Trophoblast cell (in vitro differentiated cells and primary cell): Measurements from ENCODE around the gene DHTKD1.

Source experiments
- DNase-seq, 2 donors: peaks; one replicate each; pipeline ENCODE4 v3.0.0-alpha.2; 2016
- H2AFZ ChIP-seq: 2 replicates; pipeline ENCODE4 v1.6.1; 2013; ENCODE audit warnings: low read length, moderate library complexity, mild to moderate bottlenecking; ENCODE audit not compliant: insufficient read depth, poor library complexity
- H2AK5ac ChIP-seq: 2 replicates; pipeline ENCODE4 v1.6.1; 2013; ENCODE audit warnings: mild to moderate bottlenecking, low read length
- H2BK120ac ChIP-seq: 2 replicates; pipeline ENCODE4 v1.6.1; 2013; ENCODE audit warnings: low read length, mild to moderate bottlenecking, moderate library complexity; ENCODE audit not compliant: insufficient read depth, poor library complexity
- H2BK12ac ChIP-seq: 2 replicates; pipeline ENCODE4 v1.6.1; 2013; ENCODE audit warnings: mild to moderate bottlenecking, low read length, moderate library complexity
- H2BK5ac ChIP-seq: 2 replicates; pipeline ENCODE4 v1.6.1; 2013; ENCODE audit warnings: low read length, low read depth, moderate library complexity, mild to moderate bottlenecking; ENCODE audit not compliant: poor library complexity
- H3K14ac ChIP-seq: 2 replicates; pipeline ENCODE4 v1.6.1; 2013; ENCODE audit warnings: mild to moderate bottlenecking, low read length
- H3K18ac ChIP-seq: 2 replicates; pipeline ENCODE4 v1.6.1; 2013; ENCODE audit warnings: mild to moderate bottlenecking, low read length
- H3K23ac ChIP-seq: 2 replicates; pipeline ENCODE4 v1.6.1; 2013; ENCODE audit warnings: low read length
- H3K27ac ChIP-seq: 2 replicates; pipeline ENCODE4 v1.5.1; 2013; ENCODE audit warnings: low read depth, mild to moderate bottlenecking, inconsistent platforms, low read length, moderate library complexity
- H3K27me3 ChIP-seq: 2 replicates; pipeline ENCODE4 v1.6.1; 2013; ENCODE audit warnings: inconsistent platforms, mild to moderate bottlenecking, low read length, moderate library complexity; ENCODE audit not compliant: insufficient read depth
- H3K36me3 ChIP-seq, 2 experiments: 1 replicate in 1 of 2; 2 replicates in 1 of 2; pipeline ENCODE4 v1.6.1; 2013; ENCODE audit warnings: low read length in 2 of 2, mild to moderate bottlenecking in 2 of 2, moderate library complexity in 1 of 2; ENCODE audit not compliant: insufficient read depth in 2 of 2, control insufficient read depth in 1 of 2
- H3K4ac ChIP-seq: 2 replicates; pipeline ENCODE4 v1.6.1; 2013; ENCODE audit warnings: low read depth, mild to moderate bottlenecking, low read length, moderate library complexity
- H3K4me1 ChIP-seq, 2 experiments: 1 replicate in 1 of 2; 2 replicates in 1 of 2; pipeline ENCODE4 v1.6.1; 2013; ENCODE audit warnings: low read length in 2 of 2, mild to moderate bottlenecking in 2 of 2, moderate library complexity in 1 of 2; ENCODE audit not compliant: insufficient read depth in 2 of 2, control insufficient read depth in 1 of 2
- H3K4me2 ChIP-seq: 2 replicates; pipeline ENCODE4 v1.6.1; 2013; ENCODE audit warnings: inconsistent platforms, mild to moderate bottlenecking, low read length, moderate library complexity
- H3K4me3 ChIP-seq: 2 replicates; pipeline ENCODE4 v1.5.1; 2013; ENCODE audit warnings: mild to moderate bottlenecking, low read depth, low read length, inconsistent platforms
- H3K79me1 ChIP-seq: one replicate; pipeline ENCODE4 v1.6.1; 2013; ENCODE audit warnings: low read length
- H3K79me2 ChIP-seq: 2 replicates; pipeline ENCODE4 v1.6.1; 2013; ENCODE audit warnings: low read length, mild to moderate bottlenecking; ENCODE audit not compliant: control insufficient read depth, insufficient read depth, poor library complexity
- H3K9ac ChIP-seq: 2 replicates; pipeline ENCODE4 v1.6.1; 2013; ENCODE audit warnings: mild to moderate bottlenecking, low read length
- H3K9me3 ChIP-seq: 2 replicates; pipeline ENCODE4 v1.6.1; 2013; ENCODE audit warnings: low read depth, mild to moderate bottlenecking, control low read depth, inconsistent platforms, low read length; ENCODE audit not compliant: insufficient read depth
- H4K12ac ChIP-seq: 2 replicates; pipeline ENCODE4 v1.6.1; 2013; ENCODE audit warnings: low read depth, mild to moderate bottlenecking, low read length, moderate library complexity
- H4K8ac ChIP-seq: 2 replicates; pipeline ENCODE4 v1.6.1; 2013; ENCODE audit warnings: low read depth, mild to moderate bottlenecking, low read length, moderate library complexity
- H4K91ac ChIP-seq: one replicate; pipeline ENCODE4 v1.6.1; 2013; ENCODE audit warnings: low read depth, mild to moderate bottlenecking, low read length, moderate library complexity
- WGBS: extraction: QIAGEN DNeasy Blood & Tissue Kit; methylation state at CpG from one replicate; pipeline ENCODE4 v1.1.7; 2013; ENCODE audit warnings: missing lambda C conversion rate; ENCODE audit not compliant: insufficient read length, insufficient coverage; ENCODE audit errors: extremely low coverage; 5-methylcytosine and 5-hydroxymethylcytosine counted together

Gene DHTKD1

DNA sequence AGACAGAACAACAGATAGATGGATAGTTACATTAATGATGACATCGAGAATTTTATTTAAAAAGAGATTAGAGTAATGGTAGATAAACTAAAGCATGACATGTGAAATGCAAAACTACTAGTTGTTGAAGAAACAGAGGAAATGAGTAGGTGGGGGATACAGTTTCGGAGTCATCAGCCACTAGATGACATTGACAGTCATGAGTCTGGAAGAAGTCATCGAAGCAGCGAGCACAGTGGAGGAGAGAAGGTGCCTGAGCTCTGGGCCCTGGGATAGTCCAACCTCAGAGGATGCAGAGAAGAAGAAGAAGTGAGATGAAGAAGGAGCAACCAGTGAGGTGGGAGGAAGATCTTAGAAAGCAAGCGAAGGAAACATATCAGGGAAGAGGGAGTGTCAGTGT is 40.5 kb downstream of the DHTKD1 start:
- Histone ChIP-seq H3K27me3 (no peaks in the 10 kb centered on the region), H3K4me3 (no peak overlapping the region), H3K9me3 (no peaks in the 10 kb centered on the region), H3K36me3 (peaks cover 38 to 48% of the 10 kb centered on the region in 2 experiments), H3K79me1 (no peaks in the 10 kb centered on the region), H3K23ac (no peak overlapping the region), H3K4me2 (no peak overlapping the region), H2BK5ac (no peak overlapping the region), H4K8ac (no peak overlapping the region), H2BK120ac (no peak overlapping the region), H2AK5ac (no peak overlapping the region), H3K27ac (no peak overlapping the region), H3K79me2 (no peaks in the 10 kb centered on the region), H3K14ac (no peak overlapping the region), H4K91ac (no peak overlapping the region), H3K4me1 (no peaks in the 10 kb centered on the region), H2BK12ac (no peak overlapping the region), H3K9ac (no peak overlapping the region), H3K4ac (no peak overlapping the region), H4K12ac (no peak overlapping the region), H2AFZ (no peak overlapping the region), H3K18ac (no peak overlapping the region)
- DNase-seq: no peak
- 100% methylated on average over 1 of the region's 5 CpGs for WGBS

DNA sequence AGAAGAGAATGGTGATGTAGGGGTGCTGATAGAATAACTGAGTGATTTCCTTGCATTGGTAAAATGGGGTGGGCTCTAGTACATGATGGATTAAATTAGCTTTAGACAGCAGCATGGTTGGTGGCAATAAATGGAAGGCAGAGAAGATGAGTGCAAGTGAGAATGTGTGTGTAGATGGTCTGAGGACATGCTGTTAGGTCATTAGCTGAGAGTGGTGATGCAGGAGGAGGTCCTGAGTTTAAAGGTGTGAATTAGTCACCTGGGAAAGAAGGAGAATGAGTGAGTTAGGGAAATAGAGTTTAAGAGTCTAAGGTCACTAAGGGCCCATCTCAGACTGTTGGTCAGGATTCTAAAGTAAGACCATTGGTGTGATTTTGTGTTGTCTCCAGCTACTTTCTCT is 42.8 kb downstream of the DHTKD1 start:
- no peak overlapping the region for H2BK120ac ChIP-seq
- no peaks in the 10 kb centered on the region for H3K79me1 ChIP-seq
- no peaks in the 10 kb centered on the region for H3K27me3 ChIP-seq
- H3K4ac ChIP-seq: no peak overlapping the region
- DNase-seq: no peak
- H3K27ac ChIP-seq: no peak overlapping the region
- no peak overlapping the region for H3K4me2 ChIP-seq
- H2BK12ac ChIP-seq: no peak overlapping the region
- no peak overlapping the region for H3K9ac ChIP-seq
- no peak overlapping the region for H4K8ac ChIP-seq
- no peak overlapping the region for H3K18ac ChIP-seq
- H3K14ac ChIP-seq: no peak overlapping the region
- peaks cover 24 to 31% of the 10 kb centered on the region in 2 experiments for H3K36me3 ChIP-seq
- H2BK5ac ChIP-seq: no peak overlapping the region
- no peak overlapping the region for H2AFZ ChIP-seq
- H4K12ac ChIP-seq: no peak overlapping the region
- H3K23ac ChIP-seq: no peak overlapping the region
- no peak overlapping the region for H3K4me3 ChIP-seq
- H4K91ac ChIP-seq: no peak overlapping the region
- no peaks in the 10 kb centered on the region for H3K4me1 ChIP-seq
- H2AK5ac ChIP-seq: no peak overlapping the region
- H3K79me2 ChIP-seq: no peaks in the 10 kb centered on the region
- no peaks in the 10 kb centered on the region for H3K9me3 ChIP-seq

DNA sequence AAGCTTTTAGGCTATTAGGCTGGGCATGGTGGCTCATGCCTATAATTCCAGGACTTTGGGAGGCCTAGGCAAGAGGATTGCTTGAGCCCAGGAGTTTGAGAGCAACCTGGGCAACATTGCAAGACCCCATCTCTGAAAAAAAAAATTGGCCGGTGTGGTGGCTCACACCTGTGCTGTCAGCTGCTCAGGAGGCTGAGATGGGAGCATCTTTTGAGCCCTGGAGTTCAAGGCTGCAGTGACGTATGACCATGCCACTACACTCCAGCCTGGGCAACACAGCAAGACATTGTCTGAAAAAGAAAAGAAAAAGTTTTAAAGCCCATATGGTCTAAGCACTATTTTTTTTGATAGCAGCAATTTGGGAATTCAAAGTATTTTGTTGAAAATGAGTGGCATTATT is 44.9 kb downstream of the DHTKD1 start:
- Histone ChIP-seq H2AFZ (no peak overlapping the region), H4K91ac (no peak overlapping the region), H3K4me1 (no peaks in the 10 kb centered on the region), H2BK120ac (no peak overlapping the region), H2BK5ac (no peak overlapping the region), H3K9me3 (no peaks in the 10 kb centered on the region), H3K79me2 (no peaks in the 10 kb centered on the region), H3K27ac (no peak overlapping the region), H3K14ac (no peak overlapping the region), H3K4ac (no peak overlapping the region), H3K36me3 (peaks cover 29 to 31% of the 10 kb centered on the region in 2 experiments), H3K18ac (no peak overlapping the region), H2AK5ac (no peak overlapping the region), H3K79me1 (no peaks in the 10 kb centered on the region), H3K27me3 (no peaks in the 10 kb centered on the region), H4K8ac (no peak overlapping the region), H4K12ac (no peak overlapping the region), H2BK12ac (no peak overlapping the region), H3K23ac (no peak overlapping the region), H3K4me3 (no peak overlapping the region), H3K4me2 (no peak overlapping the region), H3K9ac (no peak overlapping the region)
- DNase-seq: no peak
- no CpG with 5 or more reads among the region's 2 CpGs for WGBS

DNA sequence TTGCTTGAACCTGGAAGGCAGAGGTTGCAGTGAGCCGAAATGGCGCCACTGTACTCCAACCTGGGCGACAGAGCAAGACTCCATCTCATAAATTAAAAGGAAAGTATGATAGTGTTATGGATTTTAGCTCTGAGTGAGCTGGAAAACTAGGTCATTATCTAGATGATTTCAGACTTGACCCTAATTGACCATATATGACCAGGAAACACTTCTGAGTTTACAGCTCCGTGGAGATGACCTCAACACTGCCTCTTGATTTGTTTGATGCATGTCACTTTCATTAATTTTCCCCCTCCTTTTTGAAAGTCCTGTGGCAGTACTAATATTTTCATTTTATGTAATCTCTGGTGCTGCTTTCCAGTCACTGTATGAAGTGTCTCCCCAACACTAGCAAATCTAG is 52.9 kb downstream of the DHTKD1 start:
- no peak overlapping the region for H2AK5ac ChIP-seq
- H3K18ac ChIP-seq: no peak overlapping the region
- no peak overlapping the region for H2BK12ac ChIP-seq
- no peak overlapping the region for H3K4me2 ChIP-seq
- H3K36me3 ChIP-seq: peaks cover 24 to 34% of the 10 kb centered on the region in 2 experiments
- DNase-seq: no peak
- H3K79me2 ChIP-seq: no peaks in the 10 kb centered on the region
- H3K27ac ChIP-seq: no peak overlapping the region
- no peak overlapping the region for H3K4me3 ChIP-seq
- no peaks in the 10 kb centered on the region for H3K79me1 ChIP-seq
- no peaks in the 10 kb centered on the region for H3K27me3 ChIP-seq
- no peak overlapping the region for H3K23ac ChIP-seq
- no CpG with 5 or more reads among the region's 4 CpGs for WGBS
- no peak overlapping the region for H4K8ac ChIP-seq
- H2BK5ac ChIP-seq: no peak overlapping the region
- H3K4me1 ChIP-seq: no peaks in the 10 kb centered on the region
- H4K91ac ChIP-seq: no peak overlapping the region
- H3K4ac ChIP-seq: no peak overlapping the region
- H4K12ac ChIP-seq: no peak overlapping the region
- no peak overlapping the region for H2BK120ac ChIP-seq
- H2AFZ ChIP-seq: no peak overlapping the region
- H3K9me3 ChIP-seq: no peaks in the 10 kb centered on the region
- H3K9ac ChIP-seq: no peak overlapping the region
- no peak overlapping the region for H3K14ac ChIP-seq
